WTC11 (cell line): ENCODE measurements around the gene GRIA4. TPM values are rescaled to one million over a fixed set of nuclear protein-coding genes. Genes with fewer than 3 reads are reported as not detected.

Experiments
- ATAC-seq: fragments of 200-7000 bp; cut with Tn5 transposase; 2 replicates; pipeline ENCODE4 v1.10.0; 2021; ENCODE audit warnings: mild to moderate bottlenecking, moderate library complexity
- CTCF ChIA-PET: fragments of 300-600 bp; sonication (Branson Sonifier 250); formaldehyde crosslinking; loops from one replicate; lab custom pipeline; 2021; ENCODE audit warnings: antibody characterized with exemption; lab: Charles Lee
- POLR2A ChIA-PET: fragments of 350-600 bp; sonication (Branson Sonifier 250); formaldehyde crosslinking; loops from one replicate; lab custom pipeline; 2021; ENCODE audit warnings: antibody characterized with exemption; lab: Charles Lee
- DNase-seq: peaks from one replicate; pipeline ENCODE4 v3.0.0; 2021; ENCODE audit warnings: low spot score
- H3K27ac Mint-ChIP-seq: 2 replicates; pipeline ENCODE4 v1.8.0; 2021; ENCODE audit warnings: mixed read lengths
- H3K27me3 Mint-ChIP-seq: 2 replicates; pipeline ENCODE4 v1.8.0; 2021; ENCODE audit warnings: low read depth, mild to moderate bottlenecking, moderate library complexity, mixed read lengths
- H3K36me3 Mint-ChIP-seq: 2 replicates; pipeline ENCODE4 v1.8.0; 2021; ENCODE audit warnings: mixed read lengths
- H3K4me1 Mint-ChIP-seq: 2 replicates; pipeline ENCODE4 v1.8.0; 2022; ENCODE audit warnings: mixed read lengths
- H3K4me3 Mint-ChIP-seq: 2 replicates; pipeline ENCODE4 v1.8.0; 2021; ENCODE audit warnings: mild to moderate bottlenecking, moderate library complexity, mixed read lengths
- H3K9me3 Mint-ChIP-seq: 2 replicates; pipeline ENCODE4 v1.8.0; 2021; ENCODE audit warnings: mixed read lengths
- ATF2 ChIP-seq: sonication (generic); formaldehyde crosslinking; IDR thresholded peaks from 2 replicates; pipeline ENCODE4 v1.8.1; 2022; ENCODE audit warnings: low read depth, missing genetic modification reagents, borderline replicate concordance
- E2F4 ChIP-seq: sonication (generic); formaldehyde crosslinking; IDR thresholded peaks from 2 replicates; pipeline ENCODE4 v1.8.1; 2022; ENCODE audit warnings: low read depth, mild to moderate bottlenecking, moderate library complexity, missing genetic modification reagents, borderline replicate concordance
- EMX1 ChIP-seq: fragments of 250-450 bp; sonication (Bioruptor Pico); IDR thresholded peaks from 2 replicates; pipeline ENCODE4 v1.8.0; 2021; ENCODE audit warnings: mild to moderate bottlenecking
- ETV6 ChIP-seq: sonication (generic); formaldehyde crosslinking; IDR thresholded peaks from 2 replicates; pipeline ENCODE4 v1.8.1; 2022; ENCODE audit warnings: mild to moderate bottlenecking, missing genetic modification reagents
- HMGA2 ChIP-seq: fragments of 250-450 bp; sonication (Bioruptor Pico); IDR thresholded peaks from 2 replicates; pipeline ENCODE4 v1.4.0; 2021; ENCODE audit warnings: mild to moderate bottlenecking, moderate library complexity
- IRF1 ChIP-seq: sonication (generic); formaldehyde crosslinking; IDR thresholded peaks from 2 replicates; pipeline ENCODE4 v1.8.0; 2023; ENCODE audit warnings: missing genetic modification reagents
- IRF2 ChIP-seq: sonication (generic); formaldehyde crosslinking; IDR thresholded peaks from 2 replicates; pipeline ENCODE4 v1.8.0; 2022; ENCODE audit warnings: low read depth, missing genetic modification reagents, borderline replicate concordance
- MAX ChIP-seq: sonication (generic); formaldehyde crosslinking; IDR thresholded peaks from 2 replicates; pipeline ENCODE4 v1.8.0; 2022; ENCODE audit warnings: mild to moderate bottlenecking, missing genetic modification reagents
- NFATC4 ChIP-seq: fragments of 250-450 bp; sonication (Bioruptor Pico); IDR thresholded peaks from 2 replicates; pipeline ENCODE4 v1.9.0; 2021; ENCODE audit warnings: mild to moderate bottlenecking
- NR2C2 ChIP-seq: sonication (generic); formaldehyde crosslinking; IDR thresholded peaks from 2 replicates; pipeline ENCODE4 v1.8.0; 2022; ENCODE audit warnings: mild to moderate bottlenecking, missing genetic modification reagents
- NR3C1 ChIP-seq: sonication (generic); formaldehyde crosslinking; conservative IDR thresholded peaks from 2 replicates; pipeline ENCODE4 v1.8.1; 2023; ENCODE audit warnings: low read depth, mild to moderate bottlenecking, missing genetic modification reagents
- PRDM15 ChIP-seq: sonication (generic); formaldehyde crosslinking; IDR thresholded peaks from 2 replicates; pipeline ENCODE4 v1.8.0; 2022; ENCODE audit warnings: missing genetic modification reagents
- SOX15 ChIP-seq: fragments of 250-450 bp; sonication (Bioruptor Pico); IDR thresholded peaks from 2 replicates; pipeline ENCODE4 v1.9.0; 2021; ENCODE audit warnings: mild to moderate bottlenecking
- SP1 ChIP-seq: sonication (generic); formaldehyde crosslinking; conservative IDR thresholded peaks from 2 replicates; pipeline ENCODE4 v1.8.1; 2022; ENCODE audit warnings: missing genetic modification reagents
- STAT6 ChIP-seq: sonication (generic); formaldehyde crosslinking; conservative IDR thresholded peaks from 2 replicates; pipeline ENCODE4 v1.8.1; 2023; ENCODE audit warnings: mild to moderate bottlenecking, low read depth, missing genetic modification reagents, moderate library complexity
- TEAD1 ChIP-seq: sonication (generic); formaldehyde crosslinking; IDR thresholded peaks from 2 replicates; pipeline ENCODE4 v1.8.0; 2022; ENCODE audit warnings: mild to moderate bottlenecking, missing genetic modification reagents
- USF1 ChIP-seq: sonication (generic); formaldehyde crosslinking; IDR thresholded peaks from 2 replicates; pipeline ENCODE4 v1.8.0; 2022; ENCODE audit warnings: mild to moderate bottlenecking, missing genetic modification reagents
- USF2 ChIP-seq: sonication (generic); formaldehyde crosslinking; IDR thresholded peaks from 2 replicates; pipeline ENCODE4 v1.8.1; 2023; ENCODE audit warnings: mild to moderate bottlenecking, missing genetic modification reagents, moderate library complexity
- ZBTB21 ChIP-seq: sonication (generic); formaldehyde crosslinking; IDR thresholded peaks from 2 replicates; pipeline ENCODE4 v1.8.1; 2023; ENCODE audit warnings: mild to moderate bottlenecking, missing genetic modification reagents, borderline replicate concordance
- ZBTB43 ChIP-seq: sonication (generic); formaldehyde crosslinking; IDR thresholded peaks from 2 replicates; pipeline ENCODE4 v1.8.1; 2023; ENCODE audit warnings: mild to moderate bottlenecking, missing genetic modification reagents
- ZNF138 ChIP-seq: sonication (generic); formaldehyde crosslinking; conservative IDR thresholded peaks from 2 replicates; pipeline ENCODE4 v1.8.1; 2022; ENCODE audit warnings: mild to moderate bottlenecking, moderate library complexity, missing genetic modification reagents
- ZNF219 ChIP-seq: sonication (generic); formaldehyde crosslinking; IDR thresholded peaks from 2 replicates; pipeline ENCODE4 v1.8.0; 2023; ENCODE audit warnings: missing genetic modification reagents, mild to moderate bottlenecking, borderline replicate concordance
- total RNA-seq: library from RNA; stranded (reverse); gene quantifications from 3 replicates; pipeline ENCODE4 v1.2.3, GENCODE V29; 2021

Gene GRIA4
- total RNA-seq, 1 experiment from 2014 or later, result 11.4 TPM

GRCh38 chr11:105589346-105589745 is 20.5 kb upstream of the GRIA4 start:
- Mint-ChIP-seq H3K27ac (no peak overlapping the region), H3K9me3 (peaks cover 6% of the 10 kb centered on the region)
- TF ChIP-seq SP1 (CRISPR knock-in tag) (no peak), TEAD1 (CRISPR knock-in tag) (no peak), IRF1 (CRISPR knock-in tag) (no peak), NFATC4 (no peak), ZNF138 (CRISPR knock-in tag) (no peak), SOX15 (CRISPR knock-in tag) (no peak), ATF2 (CRISPR knock-in tag) (no peak), ZBTB43 (no peak), IRF2 (CRISPR knock-in tag) (no peak), ZBTB21 (CRISPR knock-in tag) (no peak), EMX1 (CRISPR knock-in tag) (no peak), STAT6 (no peak), USF1 (CRISPR knock-in tag) (no peak), E2F4 (CRISPR knock-in tag) (no peak)
- TF ChIP-seq, all 79 proteins: peak for 0
- Mint-ChIP-seq H3K36me3 (no peaks in the 10 kb centered on the region), H3K27me3 (no peaks in the 10 kb centered on the region), H3K4me3 (no peak overlapping the region), H3K4me1 (no peaks in the 10 kb centered on the region)
- DNase-seq (no peak), ATAC-seq (no peak)
- POLR2A ChIA-PET, result no interaction called here
- CTCF ChIA-PET, result no interaction called here

GRCh38 chr11:105592035-105592434 is 17.8 kb upstream of the GRIA4 start:
- ATAC-seq, result no peak
- DNase-seq, result no peak
- no peaks in the 10 kb centered on the region for H3K27me3 Mint-ChIP-seq
- H3K4me1 Mint-ChIP-seq, result no peaks in the 10 kb centered on the region
- no peak overlapping the region for H3K4me3 Mint-ChIP-seq
- H3K9me3 Mint-ChIP-seq, result no peaks in the 10 kb centered on the region
- no peaks in the 10 kb centered on the region for H3K36me3 Mint-ChIP-seq
- ChIA-PET POLR2A (no interaction called here), CTCF (no interaction called here)
- no peak overlapping the region for H3K27ac Mint-ChIP-seq
- TF ChIP-seq PRDM15 (CRISPR knock-in tag), result no peak
- no peak for TF ChIP-seq ETV6
- TF ChIP-seq USF2 (CRISPR knock-in tag), result no peak
- TF ChIP-seq NR2C2 (CRISPR knock-in tag), result no peak
- no peak for TF ChIP-seq IRF1 (CRISPR knock-in tag)
- TF ChIP-seq HMGA2 (CRISPR knock-in tag), result no peak
- no peak for TF ChIP-seq MAX (CRISPR knock-in tag)
- TF ChIP-seq NR3C1 (CRISPR knock-in tag), result no peak
- no peak for TF ChIP-seq ZNF219 (CRISPR knock-in tag)
